SIG-M5 treated with dmso at 0.1 percent for 504 hours (cell line): ENCODE results near the gene RAPGEF5.

Source experiments
- DNase-seq: peaks from one replicate; lab custom pipeline; 2025; ENCODE audit not compliant: unreplicated experiment; lab: John Stamatoyannopoulos, UW

The RAPGEF5 gene

DNA sequence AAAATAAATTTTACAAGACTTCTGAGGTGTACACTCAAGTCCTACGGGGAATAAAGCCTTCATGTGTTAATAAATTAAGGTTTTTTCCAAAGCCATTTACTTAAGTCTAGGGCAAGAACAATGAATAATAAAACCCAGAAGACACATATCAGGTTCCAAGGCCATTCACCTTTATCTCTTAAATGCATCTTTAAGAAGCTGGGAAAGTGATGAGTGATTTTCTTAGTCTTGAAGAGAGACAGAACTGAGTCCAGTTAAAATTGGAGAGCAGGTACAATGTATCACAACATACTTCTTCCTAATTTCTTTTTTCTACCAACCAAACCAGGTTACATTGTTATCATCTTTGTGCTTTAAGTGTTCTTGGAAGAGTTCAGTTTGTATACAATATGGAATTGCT, 189.5 kb downstream of the RAPGEF5 start:
- DNase-seq = no peak

DNA sequence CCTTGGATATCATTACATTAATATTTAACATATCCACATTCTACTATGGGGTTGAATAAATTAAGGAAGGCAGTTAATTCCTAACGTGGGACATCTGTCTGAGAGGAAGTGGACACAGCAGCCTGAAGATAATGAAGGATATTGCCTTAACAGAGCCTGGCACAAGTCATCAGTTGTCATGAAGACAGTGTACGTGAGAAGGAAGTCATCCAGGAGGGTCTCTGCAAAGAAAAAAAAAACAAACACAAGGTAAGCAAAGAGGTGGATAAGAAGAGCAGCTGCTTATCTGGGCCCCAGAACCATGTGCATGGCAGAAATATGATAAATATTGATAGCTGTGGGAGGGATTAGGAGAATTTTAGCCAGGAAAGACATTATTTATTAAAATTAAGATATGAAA, 190.0 kb downstream of the RAPGEF5 start:
- no peak for DNase-seq

DNA sequence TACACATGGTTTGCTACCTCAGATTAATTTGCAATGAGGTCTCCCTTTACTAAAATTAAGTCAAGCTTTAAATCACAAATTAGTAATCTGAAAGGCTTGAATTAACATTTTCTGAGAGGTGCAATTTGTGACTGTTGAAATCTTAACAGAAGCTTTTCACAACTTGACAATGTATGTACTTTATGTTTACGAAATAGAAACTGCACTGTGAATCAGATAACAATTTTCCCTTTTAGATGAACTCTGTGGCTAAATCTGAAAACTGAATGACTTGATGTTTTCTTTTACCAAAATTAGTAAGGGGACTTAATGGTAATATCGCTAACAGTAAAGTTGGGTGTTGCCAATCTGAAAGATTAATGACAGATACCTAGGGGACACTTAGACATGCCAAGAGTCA, 197.6 kb downstream of the RAPGEF5 start:
- no peak for DNase-seq

DNA sequence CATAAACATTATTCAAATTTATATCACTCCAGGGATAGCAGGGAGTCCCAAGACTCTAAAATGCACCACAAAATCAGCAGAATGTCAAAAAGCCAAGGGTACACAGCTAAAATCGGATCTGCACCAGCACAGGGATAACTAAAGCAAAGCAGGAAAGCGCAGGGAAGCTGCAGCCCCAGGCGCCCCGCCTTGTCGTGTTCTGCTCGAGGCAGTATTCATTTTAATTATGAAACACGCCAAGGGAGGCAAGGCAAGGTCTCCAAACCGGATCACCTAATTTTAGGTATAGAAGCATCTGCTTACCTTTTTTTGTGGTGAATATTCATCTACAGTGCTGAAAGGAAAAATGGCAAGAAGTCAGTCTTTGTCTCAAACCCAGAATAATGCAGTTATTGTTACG, 199.4 kb downstream of the RAPGEF5 start:
- DNase-seq = no peak

- no peak for DNase-seq
Observed at GRCh38 chr7:22156205-22156604, 200.7 kb downstream of the RAPGEF5 start.

- DNase-seq = no peak
Observed at GRCh38 chr7:22154143-22154529, 202.8 kb downstream of the RAPGEF5 start.

DNA sequence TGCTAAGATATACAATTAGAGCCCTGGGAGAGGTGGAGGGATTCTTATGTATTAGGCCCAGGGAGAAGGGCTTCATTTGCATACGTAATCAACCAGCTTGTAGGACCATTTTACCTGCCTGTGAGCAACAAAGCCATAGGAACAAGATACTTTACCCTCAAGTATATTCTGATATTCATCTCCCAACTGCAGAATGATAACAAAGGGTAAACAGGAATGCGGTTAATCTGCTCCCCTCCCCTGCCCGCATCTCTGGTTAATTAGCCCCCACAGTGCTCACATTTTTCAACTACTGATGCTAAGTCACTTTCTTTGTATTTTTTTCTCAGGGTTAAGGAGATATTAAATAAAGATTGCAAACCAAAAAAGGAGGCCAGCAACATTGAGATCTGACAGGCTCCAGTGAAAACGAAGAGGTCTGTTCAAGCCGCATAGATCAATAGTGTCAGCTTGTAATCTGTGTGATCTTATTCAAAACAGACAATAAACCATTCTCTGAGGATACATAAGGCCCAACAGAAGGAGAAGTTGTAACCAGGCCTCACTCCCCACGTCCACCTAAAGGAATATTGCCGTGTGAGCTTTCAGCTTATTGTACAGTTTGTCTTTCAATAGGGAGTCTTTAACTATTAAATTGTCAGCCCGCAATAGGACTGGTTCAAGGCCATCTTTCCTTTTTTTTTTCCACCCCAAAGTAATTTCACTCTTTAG, 203.4 kb downstream of the RAPGEF5 start:
- no peak for DNase-seq

- no peak for DNase-seq
Observed at GRCh38 chr7:22152690-22153089, 204.3 kb downstream of the RAPGEF5 start.

GRCh38 chr7:22151901-22152300, 205.1 kb downstream of the RAPGEF5 start:
- no peak for DNase-seq

DNA sequence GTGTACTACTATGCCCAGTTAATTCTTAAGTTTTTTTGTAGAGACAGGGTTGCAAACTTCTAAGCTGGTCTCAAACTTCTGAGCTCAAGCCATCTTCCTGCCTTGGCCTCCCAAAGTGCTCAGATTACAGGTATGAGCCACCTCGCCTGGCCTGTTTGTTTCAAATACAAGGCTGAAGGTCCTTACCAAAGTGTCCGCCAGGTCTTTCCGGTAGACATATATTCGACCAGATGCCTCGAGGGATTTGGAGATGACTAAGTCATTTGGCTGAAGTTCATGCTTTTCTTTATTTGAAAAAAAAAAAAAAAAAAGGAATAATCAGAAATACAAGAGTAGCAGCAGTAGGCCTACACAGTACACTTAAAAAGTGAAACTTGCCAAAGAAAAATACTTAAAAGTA, 206.7 kb downstream of the RAPGEF5 start:
- no peak for DNase-seq

GRCh38 chr7:22147868-22148267, 209.1 kb downstream of the RAPGEF5 start:
- no peak for DNase-seq

DNA sequence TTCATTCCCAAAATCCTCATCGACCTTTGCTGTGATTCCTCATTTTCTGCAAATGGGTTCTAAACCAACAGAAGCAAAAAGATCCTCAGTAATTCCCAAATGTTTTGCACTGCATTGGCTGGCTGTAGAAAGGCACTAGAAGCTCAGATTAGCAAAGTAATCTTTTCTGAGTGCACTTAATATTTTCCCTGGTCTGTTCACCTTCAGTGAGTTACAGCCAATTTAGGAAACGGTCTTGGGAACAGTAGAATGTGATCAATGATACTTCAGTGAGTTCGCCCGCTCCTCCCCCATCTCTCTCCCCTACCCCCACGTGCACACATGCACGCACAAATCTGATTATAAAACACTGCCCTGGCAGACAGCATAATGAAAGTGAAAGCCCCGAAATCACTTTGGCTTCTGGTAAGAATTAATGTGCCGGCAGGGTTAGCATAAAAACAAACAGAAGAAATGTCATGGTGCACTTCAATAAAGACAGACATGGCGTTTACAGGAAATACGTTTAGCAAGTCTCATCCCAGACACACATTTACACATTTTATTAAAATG, 209.9 kb downstream of the RAPGEF5 start:
- no peak for DNase-seq

GRCh38 chr7:22144950-22145349, 212.0 kb downstream of the RAPGEF5 start:
- no peak for DNase-seq

- no peak for DNase-seq
Observed at GRCh38 chr7:22143491-22143890, 213.5 kb downstream of the RAPGEF5 start.

DNA sequence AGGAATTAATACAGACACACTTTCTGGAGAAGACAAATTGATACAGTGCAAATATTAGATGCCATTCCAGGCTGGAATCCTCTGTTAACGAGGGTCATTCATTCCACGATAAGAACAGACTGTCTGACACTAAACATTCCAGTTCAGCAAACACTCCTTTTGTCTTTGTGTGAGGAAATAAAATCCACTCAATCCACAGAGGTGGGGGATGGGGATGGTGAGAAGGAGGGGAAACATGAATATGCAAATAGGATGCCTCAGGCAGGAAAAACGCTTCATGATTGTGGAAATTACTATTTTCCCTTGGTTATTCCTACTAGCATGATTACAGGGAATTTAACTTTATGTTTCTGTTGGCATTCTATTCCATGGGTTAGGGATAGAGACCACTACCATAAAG, 214.4 kb downstream of the RAPGEF5 start:
- no peak for DNase-seq

GRCh38 chr7:22141355-22141754, 215.6 kb downstream of the RAPGEF5 start:
- DNase-seq = no peak

- DNase-seq = no peak
Observed at GRCh38 chr7:22140578-22140977, 216.4 kb downstream of the RAPGEF5 start.

- no peak for DNase-seq
Observed at GRCh38 chr7:22138886-22139285, 218.1 kb downstream of the RAPGEF5 start.

DNA sequence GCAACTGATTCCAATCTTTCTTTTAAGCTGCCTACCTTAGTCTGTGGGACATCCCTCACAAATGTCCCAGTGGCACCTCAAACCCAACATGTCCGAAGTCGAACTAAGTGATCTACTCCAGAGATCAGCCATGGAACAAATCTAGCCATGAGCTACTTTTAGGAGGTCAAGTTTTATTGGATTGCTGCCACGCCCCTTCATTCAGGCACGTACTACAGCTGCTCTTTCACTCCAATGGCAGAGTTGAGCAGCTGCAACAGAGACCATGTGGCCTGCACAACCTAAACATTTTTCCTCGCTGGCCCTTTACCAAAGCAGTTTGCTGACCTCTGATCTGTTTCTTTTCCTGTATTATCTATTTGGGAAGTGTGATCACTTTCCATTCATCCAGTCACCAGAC, 218.8 kb downstream of the RAPGEF5 start:
- DNase-seq = no peak

- no peak for DNase-seq
Observed at GRCh38 chr7:22137466-22137865, 219.5 kb downstream of the RAPGEF5 start.

DNA sequence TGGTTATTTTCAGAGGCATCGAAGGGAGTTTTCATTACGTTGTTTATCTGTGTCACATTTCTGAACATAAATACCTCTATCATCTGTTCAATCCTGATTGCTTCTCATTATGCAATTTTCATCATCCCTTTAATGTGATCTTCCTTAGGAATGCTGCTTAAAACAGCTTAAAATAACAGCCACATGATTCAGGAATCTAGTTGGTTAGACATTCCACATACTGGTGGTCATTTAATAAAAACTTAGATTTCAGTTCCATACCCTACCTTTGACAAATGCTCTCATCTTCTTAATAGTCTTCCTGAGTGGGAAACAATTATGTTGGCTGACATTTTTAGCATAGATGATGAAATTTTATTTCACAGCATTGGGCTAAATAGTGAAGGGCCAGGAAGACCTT, 219.9 kb downstream of the RAPGEF5 start:
- DNase-seq = no peak

DNA sequence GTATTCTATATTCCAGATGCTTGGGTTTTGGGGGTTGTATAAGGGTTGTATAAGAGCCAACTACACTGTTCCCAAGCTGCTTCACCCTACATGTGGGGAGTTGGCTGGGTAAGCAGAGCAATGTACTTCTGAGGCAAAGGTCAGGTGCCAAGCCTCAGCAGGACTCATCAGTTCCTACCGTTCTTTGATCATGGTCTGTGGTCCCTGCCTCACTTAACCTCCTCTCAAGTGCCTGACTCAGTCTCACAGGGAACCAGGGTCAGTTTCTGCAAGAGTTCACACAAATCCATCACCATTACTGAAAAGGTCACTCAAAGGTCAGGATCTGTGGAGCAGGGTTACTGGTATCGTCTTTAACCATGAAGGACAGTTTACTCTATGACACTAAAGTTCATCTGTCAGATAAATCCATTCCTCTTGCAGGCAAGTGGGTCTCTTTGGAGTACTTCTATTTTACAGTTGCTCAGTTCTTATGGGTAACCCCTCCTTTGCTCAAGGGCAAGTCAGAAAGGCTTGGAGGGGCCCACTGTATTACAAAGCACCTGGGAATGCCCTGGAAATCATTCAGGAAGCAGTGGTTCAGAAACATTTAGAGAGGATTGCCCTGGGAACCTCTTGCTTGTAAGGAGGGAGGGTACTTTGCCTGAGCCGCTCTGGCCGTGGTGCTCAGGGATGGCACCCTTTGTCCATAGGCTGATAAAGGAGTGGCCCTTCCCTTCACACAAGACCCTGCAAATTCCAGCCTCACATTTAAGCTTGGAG, 227.0 kb downstream of the RAPGEF5 start:
- no peak for DNase-seq
